ENCODE data around the gene PSMA6. TPM values are rescaled to one million over a fixed set of nuclear protein-coding genes. Genes with fewer than 3 reads are reported as not detected.

Gene PSMA6
- total RNA-seq, 2 donors from 2014 or later = 39.6 to 43.1 TPM

GRCh38 chr14:35326375-35326774 lies 34.2 kb downstream of the PSMA6 start:
- H3K36me3 ChIP-seq (replicated peaks in 1 of 2; ENCODE audit: insufficient read depth in 1 of 2, low read depth in 2 of 2) = no peaks in the 10 kb centered on the region
- ATAC-seq = no peak
- DNase-seq = no peak
- H3K27me3 ChIP-seq = no peaks in the 10 kb centered on the region
- intact Hi-C loops (cut with DNase I) = no loop called here
- peaks cover 7% of the 10 kb centered on the region for H3K4me1 ChIP-seq
- H3K9me3 ChIP-seq = no peaks in the 10 kb centered on the region
- WGBS, 2 donors = 62 to 74% methylated on average over 1 of the region's 1 CpG
- no peak overlapping the region for H3K27ac ChIP-seq
- H3K4me3 ChIP-seq = no peak overlapping the region
- no peak for TF ChIP-seq POLR2A (IDR thresholded peaks at IDR 0.05)
- no peak for TF ChIP-seq CTCF (IDR thresholded peaks at IDR 0.05)

- 46 to 68% methylated on average over 20 to 21 of the region's 21 CpGs for WGBS, 2 donors
- H3K4me1 ChIP-seq = peaks cover 51% of the 10 kb centered on the region
- intact Hi-C loops (cut with DNase I) = loop anchor here (5.0 kb wide), 1 partner anchor 35 kb away; no protein-coding TSS in a partner anchor
- peak; percentile 74 for ATAC-seq
- TF ChIP-seq CTCF (IDR thresholded peaks at IDR 0.05) (no peak), POLR2A (IDR thresholded peaks at IDR 0.05) (peak in 2 of 3 donors; percentile 27 to 29)
- peak overlapping the region; percentile 74 to 92 (median 76) for H3K27ac ChIP-seq
- H3K4me3 ChIP-seq = no peak overlapping the region
- H3K27me3 ChIP-seq = no peaks in the 10 kb centered on the region
- no peaks in the 10 kb centered on the region for H3K36me3 ChIP-seq (replicated peaks in 1 of 2; ENCODE audit: insufficient read depth in 1 of 2, low read depth in 2 of 2)
- DNase-seq = peak; percentile 63 to 84 (median 76)
- H3K9me3 ChIP-seq = no peaks in the 10 kb centered on the region
Measured at GRCh38 chr14:35331605-35332516, 39.7 kb downstream of the PSMA6 start.

- H3K27me3 ChIP-seq = no peaks in the 10 kb centered on the region
- DNase-seq = no peak
- TF ChIP-seq CTCF (IDR thresholded peaks at IDR 0.05) (no peak), POLR2A (IDR thresholded peaks at IDR 0.05) (no peak)
- peaks cover 59% of the 10 kb centered on the region for H3K4me1 ChIP-seq
- H3K4me3 ChIP-seq = no peak overlapping the region
- intact Hi-C loops (cut with DNase I) = loop anchor here (5.0 kb wide), 1 partner anchor 35 kb away; no protein-coding TSS in a partner anchor
- WGBS, 2 donors = 59 to 69% methylated on average over 7 to 11 of the region's 11 CpGs
- ATAC-seq = no peak
- no peaks in the 10 kb centered on the region for H3K9me3 ChIP-seq
- peak overlapping the region; percentile 20 to 92 (median 76) for H3K27ac ChIP-seq
- H3K36me3 ChIP-seq (replicated peaks in 1 of 2; ENCODE audit: insufficient read depth in 1 of 2, low read depth in 2 of 2) = no peaks in the 10 kb centered on the region
Measured at GRCh38 chr14:35332517-35333263, 40.5 kb downstream of the PSMA6 start.

- no peak overlapping the region for H3K4me3 ChIP-seq
- H3K9me3 ChIP-seq = no peaks in the 10 kb centered on the region
- no peaks in the 10 kb centered on the region for H3K36me3 ChIP-seq (replicated peaks in 1 of 2; ENCODE audit: insufficient read depth in 1 of 2, low read depth in 2 of 2)
- H3K27ac ChIP-seq = peak overlapping the region in 3 of 4 donors; percentile 74 to 92 (median 79)
- DNase-seq (no peak), ATAC-seq (no peak)
- intact Hi-C loops (cut with DNase I) = loop anchor here (5.0 kb wide), 1 partner anchor 36 kb away; no protein-coding TSS in a partner anchor
- no peak for TF ChIP-seq POLR2A (IDR thresholded peaks at IDR 0.05)
- no peak for TF ChIP-seq CTCF (IDR thresholded peaks at IDR 0.05)
- H3K4me1 ChIP-seq = peaks cover 64% of the 10 kb centered on the region
- WGBS, 2 donors = 63 to 72% methylated on average over 8 of the region's 8 CpGs
- no peaks in the 10 kb centered on the region for H3K27me3 ChIP-seq
Measured at GRCh38 chr14:35333264-35333730, 41.1 kb downstream of the PSMA6 start.

All from body of pancreas (tissue), 4 donors.